PC-3 (cell line): ENCODE data around the gene DNAJC4.

Experiments
- CTCF ChIP-seq: fragments of 300-600 bp; sonication (generic); conservative IDR thresholded peaks from 2 replicates; pipeline ENCODE4 v1.5.1; 2017; ENCODE audit warnings: antibody characterized with exemption, low read depth, mild to moderate bottlenecking, low read length
- EZH2 ChIP-seq: fragments of 300-600 bp; sonication (generic); IDR thresholded peaks from one replicate; pipeline ENCODE4 v1.6.1; 2017; ENCODE audit warnings: antibody characterized with exemption, mild to moderate bottlenecking, low read length; ENCODE audit not compliant: unreplicated experiment
- EZH2phosphoT487 ChIP-seq: fragments of 300-600 bp; sonication (generic); IDR thresholded peaks from 2 replicates; pipeline ENCODE4 v1.6.1; 2018; ENCODE audit warnings: mild to moderate bottlenecking, antibody characterized with exemption, low read length, borderline replicate concordance

GRCh38 chr11:64207256-64208085 is 22.9 kb upstream of the DNAJC4 start:
- TF ChIP-seq CTCF, result no peak
- no peak for TF ChIP-seq EZH2
- TF ChIP-seq EZH2phosphoT487, result no peak
